Eye (tissue), 1 donor: ENCODE data around the gene FBLIM1.
A peak's percentile ranks its signal among the peaks of the same experiment; 100 is the strongest.
"Not testable (repeated sequence)": the region's sequence is repeated elsewhere in the genome, so short reads cannot be mapped to it uniquely, and the experiment has no call there.

Experiments
- DNase-seq: peaks from one replicate; pipeline ENCODE4 v3.0.0-alpha.2; 2015

The FBLIM1 gene

GRCh38 chr1:15770313-15770962, 11.8 kb downstream of the FBLIM1 start:
- no peak for DNase-seq

DNA sequence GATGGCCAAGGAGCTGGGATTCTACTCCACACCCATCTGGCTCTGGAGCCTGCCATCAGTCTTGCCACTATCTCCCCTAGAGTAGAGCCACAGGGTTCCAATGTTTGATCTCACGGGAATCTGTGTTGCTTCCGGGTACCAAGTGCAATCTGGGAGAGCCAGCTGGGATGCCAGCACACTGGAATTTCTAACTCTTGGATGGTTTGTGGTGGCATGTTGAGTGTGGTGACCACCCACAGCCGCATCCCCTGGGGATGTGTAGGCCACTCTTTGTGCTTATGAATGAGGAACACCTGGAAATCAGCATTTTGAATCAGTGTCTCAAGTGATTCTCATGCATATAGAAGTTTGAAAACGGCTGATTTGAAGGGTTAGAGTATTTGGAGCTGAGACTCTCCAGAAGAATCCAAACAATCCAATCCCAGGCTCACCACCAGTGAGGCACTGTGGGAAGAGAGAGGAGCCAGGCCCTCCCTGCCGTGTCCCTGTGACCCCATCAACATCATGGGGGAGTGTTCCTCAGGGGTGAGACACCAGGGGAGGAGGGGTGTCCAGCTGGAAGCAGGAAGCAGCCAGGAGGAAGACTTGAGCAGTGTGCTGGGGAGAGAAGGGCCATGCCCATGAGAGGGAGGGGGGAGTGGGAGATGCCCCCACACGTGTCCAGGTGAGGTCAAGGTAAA, 13.4 kb downstream of the FBLIM1 start:
- DNase-seq: no peak

DNA sequence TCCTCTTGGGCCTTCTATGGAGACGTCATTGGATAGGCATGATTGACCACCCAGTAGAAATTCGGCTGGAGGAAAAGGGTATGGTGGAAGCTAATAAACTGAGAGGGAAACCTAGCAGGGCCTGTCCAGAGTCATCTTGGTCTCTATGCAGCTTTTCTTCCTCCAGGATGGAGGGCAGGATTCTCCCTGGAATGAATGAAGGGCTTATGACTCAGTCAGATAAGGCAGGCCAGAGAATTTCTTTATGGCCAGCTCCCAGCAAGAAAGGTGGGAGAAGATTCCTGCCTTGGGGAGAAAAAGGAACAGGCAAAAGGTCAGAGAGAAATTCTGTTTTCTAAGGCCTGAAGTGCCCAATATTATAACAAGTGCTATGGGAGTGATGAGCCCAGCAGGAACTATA, 17.1 kb downstream of the FBLIM1 start:
- DNase-seq: no peak

GRCh38 chr1:15777909-15778707, 19.5 kb downstream of the FBLIM1 start:
- DNase-seq: no peak

- no peak for DNase-seq
Measured at GRCh38 chr1:15785683-15786082, 27.1 kb downstream of the FBLIM1 start.

DNA sequence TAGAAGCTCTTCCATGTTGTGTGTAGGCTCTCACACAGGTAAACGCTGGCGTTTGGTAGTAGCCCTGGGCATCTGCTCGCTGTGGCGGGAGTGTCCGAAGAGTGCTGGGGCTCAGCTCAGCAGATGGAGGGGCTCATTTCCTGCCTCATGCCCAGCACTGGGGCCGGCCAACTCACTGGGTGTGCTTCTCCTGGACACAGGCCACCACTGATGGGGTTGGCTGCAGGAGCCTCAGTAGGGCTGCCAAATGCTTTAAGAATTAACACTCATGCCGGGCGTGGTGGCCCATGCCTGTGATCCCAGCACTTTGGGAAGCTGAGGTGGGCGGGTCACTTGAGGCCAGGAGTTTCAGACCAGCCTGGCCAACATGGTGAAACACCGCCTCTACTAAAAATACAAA, 28.0 kb downstream of the FBLIM1 start:
- DNase-seq: no peak

- no peak for DNase-seq
Measured at GRCh38 chr1:15788624-15789301, 30.2 kb downstream of the FBLIM1 start.

- DNase-seq: no peak
Measured at GRCh38 chr1:15796086-15796462, 37.5 kb downstream of the FBLIM1 start.

DNA sequence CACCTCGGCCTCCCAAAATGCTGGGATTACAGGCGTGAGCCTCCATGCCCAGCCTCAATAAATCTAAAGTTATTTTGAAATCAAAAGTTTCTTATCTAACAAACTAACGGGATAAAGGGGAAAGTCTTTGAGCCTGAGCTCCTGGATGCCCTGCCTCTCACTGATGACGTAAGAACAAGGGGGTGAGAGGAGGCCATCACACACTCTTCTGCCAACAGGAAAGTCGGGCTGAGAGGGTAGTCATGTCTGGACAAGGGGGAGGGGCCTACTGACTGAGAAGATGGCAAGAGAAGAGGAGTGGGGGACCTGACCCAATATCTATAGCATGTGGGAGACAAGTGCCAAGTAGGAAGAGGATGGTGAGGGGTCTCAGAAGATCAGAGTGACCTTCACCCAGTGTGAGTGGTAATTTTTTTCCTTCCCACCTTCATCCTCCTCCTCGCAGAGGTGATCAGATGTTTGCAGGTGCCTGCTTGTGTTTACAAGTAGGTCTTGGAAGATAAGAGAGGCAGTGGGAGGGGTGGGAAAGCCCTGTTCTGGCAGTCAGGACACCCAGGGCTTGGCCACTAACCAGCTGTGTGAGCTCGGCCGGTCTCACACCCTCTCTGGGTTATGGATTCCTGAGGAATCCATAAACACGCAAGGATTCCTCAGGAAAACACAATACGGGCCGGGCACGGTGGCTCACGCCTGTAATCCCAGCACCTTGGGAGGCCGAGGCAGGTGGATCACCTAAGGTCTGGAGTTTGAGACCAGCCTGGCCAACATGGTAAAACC, 39.2 kb downstream of the FBLIM1 start:
- DNase-seq: no peak

- DNase-seq: no peak
Measured at GRCh38 chr1:15799004-15799867, 40.6 kb downstream of the FBLIM1 start.

GRCh38 chr1:15799928-15800835, 41.6 kb downstream of the FBLIM1 start:
- DNase-seq: peak; percentile 81

DNA sequence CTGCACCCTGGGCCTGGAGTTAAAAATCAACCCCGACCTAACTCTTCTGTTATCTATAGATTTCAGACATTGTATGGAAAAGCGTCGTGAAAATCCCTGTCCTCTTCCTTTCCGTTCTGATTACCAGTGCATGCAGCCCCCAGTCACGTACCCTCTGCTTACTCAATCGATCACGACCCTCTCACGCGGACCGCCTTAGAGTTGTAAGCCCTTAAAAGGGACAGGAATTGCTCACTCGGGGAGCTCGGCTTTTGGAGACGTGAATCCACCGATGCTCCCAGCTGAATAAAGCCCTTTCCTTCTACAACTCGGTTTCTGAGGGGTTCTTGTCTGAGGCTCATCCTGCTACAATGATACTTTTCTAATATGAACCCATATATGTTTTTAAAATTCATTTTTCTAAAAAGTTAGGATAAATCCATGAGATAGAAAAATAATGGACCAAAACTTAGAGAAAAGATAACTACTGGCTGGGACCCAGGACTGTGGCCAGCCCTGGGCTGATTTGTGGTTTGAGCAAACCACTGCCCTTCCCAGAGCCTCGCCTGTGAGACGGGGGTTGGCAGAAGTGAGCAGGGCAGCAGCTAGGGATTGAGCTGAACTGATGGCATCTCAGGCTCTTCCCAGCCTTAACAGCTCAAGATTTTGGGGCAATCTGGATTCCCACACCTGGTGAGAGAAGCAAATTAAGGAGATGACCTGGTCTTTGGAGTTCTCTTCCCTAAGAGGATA, 43.8 kb downstream of the FBLIM1 start:
- DNase-seq: no peak

DNA sequence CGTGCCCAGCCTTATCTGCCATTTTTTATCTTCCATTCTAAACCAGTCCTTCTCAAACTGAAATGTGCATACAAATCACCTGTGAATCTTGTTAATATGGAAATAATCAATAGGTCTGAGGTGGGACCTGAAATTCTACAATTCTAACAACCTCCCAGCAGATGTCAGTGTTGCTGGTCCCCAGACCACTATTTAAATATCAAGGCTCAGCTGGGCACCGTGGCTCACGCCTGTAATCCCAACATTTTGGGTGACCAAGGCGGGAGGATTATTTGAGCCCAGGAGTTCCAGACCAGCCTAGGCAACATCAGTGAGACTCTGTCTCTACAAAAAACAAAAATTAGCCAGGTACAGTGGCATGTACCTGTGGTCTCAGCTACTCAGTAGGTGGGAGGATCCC, 44.8 kb downstream of the FBLIM1 start:
- peak; percentile 61 for DNase-seq

GRCh38 chr1:15804060-15804459, 45.5 kb downstream of the FBLIM1 start:
- DNase-seq: no peak

GRCh38 chr1:15807121-15807520, 48.5 kb downstream of the FBLIM1 start:
- DNase-seq: no peak

DNA sequence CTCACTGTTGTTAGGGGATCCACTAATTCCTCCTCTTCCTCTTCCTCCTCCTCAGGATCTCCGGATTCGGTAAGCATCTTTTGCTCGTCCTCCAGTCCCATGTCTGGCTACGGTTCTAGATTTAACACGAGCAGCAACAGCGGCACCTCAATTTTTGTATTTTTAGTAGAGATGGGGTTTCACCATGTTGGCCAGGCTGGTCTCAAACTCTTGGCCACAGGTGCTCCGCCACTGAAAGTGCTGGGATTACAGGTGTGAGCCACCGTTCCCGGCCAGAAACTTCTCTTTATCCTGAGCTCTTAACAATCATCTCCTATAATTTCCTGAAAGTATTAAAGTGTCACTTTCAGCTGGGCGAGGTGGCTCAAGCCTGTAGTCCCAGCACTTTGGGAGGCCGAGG, 49.0 kb downstream of the FBLIM1 start, which contains the start of gene UQCRHL:
Gene UQCRHL (minus strand): TSS at position 101 of the 400 bp plus-strand sequence. CDS start 0 bp downstream, at position 101.
- DNase-seq: not testable (repeated sequence)

GRCh38 chr1:15808955-15809354, 50.4 kb downstream of the FBLIM1 start:
- DNase-seq: no peak

DNA sequence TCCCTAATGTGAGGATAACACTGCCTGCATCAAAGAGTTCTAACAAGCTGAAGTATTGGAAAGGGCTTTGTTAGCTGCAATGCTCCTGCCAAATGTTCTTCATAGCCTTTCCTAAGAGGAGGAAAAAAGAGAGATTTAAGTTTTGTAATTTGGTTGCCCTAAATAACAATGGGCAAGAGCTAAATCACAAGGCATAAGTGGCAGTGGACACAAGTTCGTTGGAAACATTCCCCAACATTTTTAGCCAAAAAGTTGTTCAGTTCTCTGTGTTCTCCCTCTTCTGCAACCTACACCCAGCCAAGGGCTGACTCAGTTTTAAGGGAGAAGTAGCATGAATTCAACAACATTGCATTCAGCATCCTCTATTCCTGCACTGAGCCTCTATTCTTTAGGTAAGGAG, 51.5 kb downstream of the FBLIM1 start:
- DNase-seq: no peak

DNA sequence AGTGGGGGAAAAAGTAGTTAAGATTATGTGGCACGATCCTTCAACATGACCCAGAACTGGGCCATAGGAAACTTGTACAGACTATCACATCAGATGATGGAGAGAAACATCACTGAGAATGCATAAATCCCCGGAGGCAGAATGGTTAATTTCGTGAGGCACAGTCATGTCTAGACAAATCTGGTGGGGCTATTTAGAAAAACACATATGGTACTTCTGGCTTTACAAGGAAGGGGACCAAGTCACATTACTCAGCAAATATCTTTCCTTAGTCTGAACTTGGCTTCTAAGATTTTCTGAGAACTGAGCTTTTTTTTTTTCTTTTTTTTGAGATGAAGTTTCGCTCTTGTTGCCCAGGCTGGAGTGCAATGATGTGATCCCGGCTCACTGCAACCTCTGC, 58.1 kb downstream of the FBLIM1 start:
- no peak for DNase-seq

GRCh38 chr1:15820478-15820877, 61.9 kb downstream of the FBLIM1 start:
- no peak for DNase-seq
